HG02840 (cell line): Measurements from ENCODE around the gene TRAF3IP3.

Experiments
- ATAC-seq: cut with Tn5 transposase; IDR thresholded peaks from one replicate; pipeline ENCODE4 v1.9.1; 2021; ENCODE audit warnings: mild to moderate bottlenecking, moderate library complexity, moderate number of reproducible peaks; ENCODE audit not compliant: unreplicated experiment, low FRiP score

The TRAF3IP3 gene

DNA sequence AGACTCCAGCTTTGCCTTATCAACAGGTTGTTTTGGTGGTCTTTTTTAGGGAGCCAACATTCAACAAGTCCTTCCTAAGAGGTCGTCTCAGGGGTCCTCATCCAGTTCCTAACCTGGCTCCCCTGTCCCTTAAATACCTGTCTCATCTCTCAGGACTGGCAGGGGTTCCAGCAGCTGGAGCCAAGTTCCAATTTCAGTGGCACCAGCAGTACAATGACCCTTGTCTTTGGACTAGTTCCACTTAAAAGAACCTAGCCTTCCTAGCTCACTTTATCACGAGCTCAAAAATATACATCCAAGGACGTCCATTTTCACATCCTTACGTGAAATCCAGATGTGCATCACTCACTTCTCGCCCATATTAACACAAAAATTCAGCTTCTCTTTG lies 18.7 kb upstream of the TRAF3IP3 start:
- ATAC-seq, result no peak

DNA sequence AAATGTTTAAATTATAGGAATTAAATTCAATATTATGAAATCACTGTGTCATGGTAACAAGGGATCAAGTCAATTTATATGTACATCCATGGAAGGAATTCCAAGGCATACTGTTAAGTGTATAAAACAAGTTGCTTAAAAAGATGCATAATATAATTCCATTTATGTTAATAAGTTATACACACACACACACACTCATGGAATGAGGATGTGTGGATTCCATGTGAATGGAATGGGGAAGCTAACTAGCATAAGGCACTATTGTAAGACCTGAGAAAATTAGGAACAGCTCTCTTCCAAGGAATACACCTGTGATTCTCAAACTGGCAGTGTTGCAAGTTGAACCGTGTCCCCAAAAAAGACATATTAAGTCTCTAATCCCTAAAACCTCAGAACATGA lies 17.6 kb upstream of the TRAF3IP3 start:
- no peak for ATAC-seq

DNA sequence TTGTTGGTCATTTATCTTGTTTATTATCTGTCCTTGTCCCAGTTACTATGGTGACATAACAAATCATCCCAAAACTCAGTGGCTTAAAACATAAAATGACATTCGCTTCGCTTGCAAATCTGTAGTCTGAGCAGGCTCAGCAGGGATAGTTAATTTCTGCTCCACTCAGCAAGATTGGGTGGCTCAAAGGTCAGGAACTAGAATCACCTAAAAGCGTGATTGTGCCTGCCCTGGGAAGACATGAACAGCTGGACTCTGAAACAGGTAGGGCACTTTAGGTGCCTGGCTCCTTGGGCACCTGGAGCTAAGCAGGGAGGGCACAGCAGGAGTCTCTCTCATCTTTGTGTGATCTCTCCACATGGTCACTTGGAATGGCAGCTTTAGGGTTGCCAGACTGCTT lies 14.7 kb upstream of the TRAF3IP3 start:
- no peak for ATAC-seq

DNA sequence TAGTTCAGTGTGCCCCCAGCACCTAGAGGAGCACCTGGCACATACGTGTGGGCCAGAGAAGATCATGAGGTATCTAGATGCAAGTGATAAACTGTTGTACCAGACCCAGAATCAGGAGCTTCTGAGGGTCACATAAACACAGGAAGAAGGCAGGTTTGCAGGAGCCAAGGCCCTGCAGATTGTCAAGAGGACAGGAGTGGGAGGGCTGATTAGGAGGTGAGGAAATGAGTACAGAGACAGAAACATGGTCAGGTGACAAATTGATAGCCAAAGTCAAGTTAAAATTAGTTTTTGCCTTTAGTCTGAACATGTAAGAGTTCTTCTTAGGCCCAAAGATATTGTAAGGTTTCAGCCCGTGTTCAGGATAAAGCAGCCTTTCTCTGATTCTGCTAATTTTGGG lies 14.0 kb upstream of the TRAF3IP3 start:
- ATAC-seq, result no peak

DNA sequence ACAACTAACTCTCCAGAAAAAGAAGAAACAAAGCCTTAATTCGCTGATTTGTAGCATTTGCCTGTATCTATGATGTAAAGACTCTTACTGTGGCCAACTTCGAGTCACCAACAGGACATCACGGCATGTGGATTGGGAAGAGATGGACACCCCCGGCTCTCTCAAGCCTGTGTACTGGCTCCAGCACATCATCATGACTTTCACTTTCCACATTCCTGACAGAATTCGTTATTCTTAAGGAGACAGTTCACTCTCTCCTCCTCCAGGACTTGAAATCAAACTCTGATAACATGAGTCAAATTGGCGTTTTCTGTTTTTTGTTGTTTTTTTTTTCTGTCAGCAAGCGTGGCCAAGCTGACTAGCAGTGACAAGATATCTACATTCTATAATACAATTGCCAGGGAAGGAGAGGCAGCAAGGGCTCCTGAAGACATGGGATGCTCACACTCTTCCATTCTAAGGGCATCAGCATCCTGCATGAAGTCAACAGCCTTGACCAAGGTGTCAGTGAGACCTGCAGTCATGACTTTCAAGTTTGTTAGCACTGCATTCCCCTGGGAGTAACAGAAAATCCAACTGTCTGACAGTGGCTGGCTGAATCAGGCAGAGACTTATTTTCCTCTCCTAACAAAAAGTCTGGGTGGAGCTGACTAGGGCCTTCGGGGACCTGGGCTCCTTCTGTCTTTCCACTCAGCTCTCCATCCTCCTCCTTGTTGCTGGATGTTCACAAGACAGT lies 13.3 kb upstream of the TRAF3IP3 start:
- ATAC-seq, result no peak

DNA sequence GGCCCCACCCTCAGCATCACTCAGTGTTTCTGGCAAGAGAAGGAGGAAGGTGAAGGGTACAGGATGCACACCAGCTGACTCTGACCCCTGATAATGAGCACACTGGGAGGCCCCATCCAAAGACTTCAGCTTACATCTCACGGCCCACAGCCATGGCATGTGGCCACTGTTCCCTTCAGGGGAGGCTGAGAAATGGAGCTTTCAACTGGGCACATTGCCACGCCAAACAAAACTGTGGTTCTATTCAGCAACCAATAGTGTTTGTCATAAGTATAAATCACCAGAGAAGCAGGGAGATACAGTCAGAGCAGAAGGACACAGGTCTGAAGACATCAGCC lies 12.7 kb upstream of the TRAF3IP3 start:
- no peak for ATAC-seq

DNA sequence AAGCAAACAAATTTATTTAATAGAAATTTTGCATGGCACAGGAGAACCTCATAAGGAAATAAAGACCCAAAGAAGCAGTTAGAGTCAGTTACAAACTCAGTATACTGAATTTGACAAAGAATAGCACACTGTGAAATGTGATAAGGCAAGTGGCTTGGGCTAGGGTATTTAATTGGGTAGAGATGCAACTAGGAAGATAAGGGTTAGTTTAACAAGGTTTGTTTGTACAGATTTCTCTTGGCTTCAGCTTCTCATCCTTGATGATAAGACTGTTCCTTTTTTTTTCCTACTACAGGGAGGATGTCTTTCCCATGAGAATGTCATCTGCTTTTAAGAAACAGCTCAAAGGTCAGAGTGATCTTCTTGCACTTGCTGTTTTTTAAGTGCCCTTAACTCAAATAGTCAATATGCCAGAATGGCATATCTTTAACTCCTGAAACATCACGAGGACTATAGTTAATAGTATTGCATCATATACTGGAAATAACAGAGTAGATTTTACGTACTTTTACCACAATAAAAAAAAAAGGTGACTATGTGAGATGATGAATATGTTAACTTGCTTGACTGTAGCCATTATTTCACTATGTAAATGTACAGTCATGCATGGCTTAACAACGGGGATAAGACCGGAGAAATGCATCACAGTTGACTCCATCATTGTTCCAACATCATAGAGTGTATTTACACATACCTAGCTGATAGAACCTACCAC lies 9.2 kb upstream of the TRAF3IP3 start:
- no peak for ATAC-seq

DNA sequence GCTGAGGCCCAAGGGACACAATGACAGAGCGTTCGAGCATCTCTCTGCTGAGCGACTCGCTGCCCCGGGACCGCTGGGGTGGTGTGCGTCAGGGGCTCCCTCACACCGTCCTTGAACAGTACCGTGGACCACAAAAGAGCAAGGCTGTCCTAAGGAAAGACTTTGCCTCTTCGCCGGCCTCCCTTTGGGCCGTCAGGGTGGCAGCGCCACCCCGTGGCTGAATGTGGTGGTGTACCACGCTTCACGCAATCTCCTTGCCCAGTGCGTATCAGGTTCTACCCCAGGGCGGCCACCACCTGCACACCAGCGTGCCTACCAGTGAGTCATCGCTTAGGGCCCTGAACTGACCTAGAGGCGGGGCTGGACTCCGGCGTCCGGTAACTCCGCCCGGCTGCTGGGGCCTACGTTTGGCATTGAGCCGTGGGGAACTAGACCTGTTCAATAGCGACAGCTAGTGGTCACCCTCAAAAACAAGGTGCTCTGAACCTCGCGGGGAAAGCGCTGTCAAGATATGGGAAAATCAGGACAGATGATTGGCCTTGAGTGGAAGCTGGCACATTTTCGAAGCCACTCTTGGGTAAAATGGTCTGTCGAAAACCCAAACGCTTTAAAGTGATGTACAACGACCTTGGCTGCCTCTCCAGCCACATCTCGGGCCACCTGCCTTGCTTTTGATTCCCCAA lies 8.1 kb upstream of the TRAF3IP3 start:
- ATAC-seq, result peak; percentile 56

DNA sequence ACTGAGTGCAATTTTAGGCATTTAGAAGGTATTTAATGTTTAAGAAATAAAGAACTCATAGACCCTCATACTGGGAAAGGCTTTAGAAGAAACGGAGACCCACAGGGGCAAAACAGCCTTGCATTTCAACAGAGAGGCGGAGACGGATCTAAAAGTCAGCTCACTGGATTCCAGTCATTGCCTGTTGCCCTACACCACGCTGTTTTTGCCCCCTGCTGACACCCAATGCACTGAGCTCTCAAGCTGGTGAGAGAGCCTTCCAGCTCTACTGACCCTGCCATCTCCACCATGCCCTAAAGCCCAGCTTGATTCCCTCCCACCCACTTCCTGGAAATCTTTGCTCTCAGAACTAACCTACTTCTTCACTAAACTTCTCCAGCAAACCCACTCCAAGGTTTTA lies 7.2 kb upstream of the TRAF3IP3 start:
- no peak for ATAC-seq

DNA sequence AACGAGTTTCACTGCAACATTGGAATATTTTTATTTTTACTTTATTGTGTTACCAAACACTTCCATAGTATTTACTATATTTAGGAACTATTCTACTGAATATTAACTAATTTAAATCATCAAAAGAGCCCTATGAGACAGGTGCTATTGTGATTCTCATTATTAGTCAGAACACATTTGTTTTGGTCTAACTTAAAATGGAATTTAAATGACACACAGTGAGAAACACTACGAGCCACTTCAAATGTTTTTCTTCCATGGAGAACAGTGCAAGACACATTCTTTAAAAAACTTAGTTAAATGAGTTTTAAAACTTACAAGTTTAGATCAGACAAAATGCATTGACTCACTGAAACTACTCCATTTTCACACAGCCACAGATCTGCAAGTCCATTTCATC lies 6.6 kb upstream of the TRAF3IP3 start:
- ATAC-seq, result no peak

DNA sequence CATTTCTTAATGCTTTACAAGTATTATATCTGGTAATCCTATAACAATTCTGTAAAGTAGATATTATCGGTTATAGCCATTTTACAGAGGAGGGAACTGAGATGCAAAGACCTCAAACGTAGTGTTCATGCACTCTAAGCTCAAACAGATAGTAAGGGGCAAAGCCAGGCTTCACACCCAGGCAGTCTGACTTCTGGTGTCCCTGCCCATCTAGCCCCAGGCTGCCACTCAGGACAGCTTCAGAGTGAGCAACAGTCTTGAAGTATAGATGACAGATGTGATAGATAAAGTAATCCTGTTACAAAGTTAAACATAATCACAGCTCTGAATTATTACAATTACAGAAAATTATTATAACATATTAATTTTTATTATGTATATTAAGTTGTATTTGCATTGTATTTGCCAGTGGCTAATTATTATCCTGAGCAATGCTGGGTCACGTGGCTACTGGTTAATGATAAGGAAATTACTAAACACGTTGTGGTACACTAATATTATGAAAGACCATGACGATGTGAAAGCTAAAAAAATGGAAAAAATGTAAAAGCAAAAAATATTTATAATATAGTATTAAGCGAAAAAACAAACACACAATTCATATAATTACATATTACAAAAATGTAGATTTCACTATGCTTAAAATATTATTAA lies 6.1 kb upstream of the TRAF3IP3 start:
- ATAC-seq, result no peak

DNA sequence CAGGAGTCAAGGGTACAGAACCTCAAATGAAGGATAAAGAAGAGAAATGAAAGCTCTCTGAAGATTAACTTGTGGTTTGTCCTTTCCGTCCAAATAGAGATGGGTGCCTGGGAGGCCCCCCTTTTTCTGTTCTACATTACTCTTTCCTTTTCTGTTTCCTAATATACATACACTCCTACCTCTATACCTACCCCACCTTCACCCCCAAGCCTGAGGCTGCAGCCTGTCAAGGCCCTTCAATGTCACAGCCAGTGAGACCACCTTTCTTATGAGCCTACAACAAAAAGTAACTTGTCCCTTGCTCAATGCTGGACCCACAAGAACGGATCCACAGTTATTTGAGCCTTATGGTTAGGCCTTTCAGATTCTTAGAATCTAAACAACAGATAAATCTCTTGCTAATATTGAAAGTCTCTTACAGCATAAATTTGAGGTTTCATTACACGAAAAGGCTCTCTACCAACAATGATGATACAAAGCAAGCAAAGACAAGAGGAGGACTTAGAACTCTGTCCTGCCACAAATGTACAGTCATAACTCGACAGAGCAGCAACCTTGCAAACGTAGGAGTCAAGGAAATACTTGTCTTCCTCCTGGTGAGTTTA lies 4.1 kb upstream of the TRAF3IP3 start:
- ATAC-seq, result peak; percentile 45

DNA sequence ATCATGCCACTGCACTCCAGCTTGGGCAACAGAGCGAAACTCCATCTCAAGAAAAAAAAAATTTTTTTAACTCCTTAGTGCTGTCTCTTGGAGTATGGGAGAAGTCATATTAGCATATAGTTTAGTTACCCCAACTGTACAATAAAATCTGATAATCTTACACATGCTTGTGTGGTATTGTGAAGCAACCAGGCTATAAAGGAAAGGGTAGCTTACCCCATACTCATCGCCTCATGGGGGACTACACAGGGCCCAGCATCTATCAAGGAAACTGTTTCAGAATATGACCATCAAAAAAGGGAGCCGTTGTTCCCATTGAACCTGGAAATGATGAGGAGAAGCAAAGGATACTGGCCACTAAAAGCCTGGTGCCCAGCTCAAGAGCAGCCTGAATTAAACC lies 3.0 kb upstream of the TRAF3IP3 start:
- ATAC-seq, result no peak

DNA sequence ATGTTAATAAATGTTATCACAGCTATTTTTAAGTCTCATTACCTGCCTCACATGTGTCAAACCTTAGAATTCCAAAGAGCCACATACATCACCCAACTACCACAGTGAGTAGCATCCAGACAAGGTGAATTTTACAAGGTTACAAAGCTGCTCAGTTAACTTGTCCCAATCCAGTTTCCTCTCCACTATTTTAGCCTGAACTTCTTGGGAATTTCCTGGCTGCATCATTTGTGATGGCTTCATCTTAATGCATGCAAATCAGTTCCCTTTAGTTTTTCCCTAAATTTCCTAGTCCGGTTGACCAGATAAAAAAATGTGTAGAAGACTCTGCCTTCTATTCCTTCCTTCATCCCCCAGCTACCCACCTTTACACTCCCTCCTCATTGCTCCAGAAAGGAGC lies 597 bp upstream of the TRAF3IP3 start:
- no peak for ATAC-seq

DNA sequence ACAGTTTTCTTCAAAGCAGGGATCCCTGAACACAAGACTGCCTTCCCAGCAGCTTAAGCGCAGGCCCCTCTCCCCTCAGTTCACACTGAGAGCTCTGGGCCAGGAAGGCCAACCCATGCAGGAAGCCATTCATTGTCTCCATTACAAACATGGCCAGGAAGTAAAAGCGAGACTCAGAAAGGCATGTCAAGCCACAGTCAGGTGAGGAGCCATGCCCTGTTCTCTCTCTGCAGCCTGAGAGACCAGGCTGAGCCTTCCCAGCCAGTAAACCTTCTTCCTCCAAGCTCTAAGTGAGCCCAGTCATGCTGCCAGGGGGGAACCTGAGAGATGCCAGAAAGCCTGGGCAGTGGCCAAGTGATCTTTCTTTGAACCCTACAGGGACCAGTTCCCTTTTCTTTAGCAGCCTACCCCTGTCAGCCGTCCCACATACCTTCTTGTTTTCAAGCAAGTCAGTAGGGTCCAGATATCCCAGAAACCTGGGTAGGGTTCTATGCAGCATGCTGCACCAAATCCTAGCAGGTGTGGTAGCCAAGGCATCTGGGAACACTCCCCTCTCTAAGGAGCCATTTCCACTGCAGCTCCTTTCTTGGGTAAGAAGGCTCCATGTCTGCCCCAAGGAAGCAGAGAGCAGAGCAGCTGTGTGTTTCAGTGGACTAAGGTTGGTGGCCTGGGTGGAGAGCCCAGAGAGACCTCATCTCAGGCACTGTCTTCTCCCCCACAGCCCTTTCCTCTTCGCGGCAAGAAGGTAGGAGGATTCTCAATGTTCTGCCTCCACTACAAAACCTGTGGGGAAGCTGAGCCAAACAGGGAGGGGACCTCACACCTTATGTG lies 977 bp downstream of the TRAF3IP3 start:
- ATAC-seq, result no peak

DNA sequence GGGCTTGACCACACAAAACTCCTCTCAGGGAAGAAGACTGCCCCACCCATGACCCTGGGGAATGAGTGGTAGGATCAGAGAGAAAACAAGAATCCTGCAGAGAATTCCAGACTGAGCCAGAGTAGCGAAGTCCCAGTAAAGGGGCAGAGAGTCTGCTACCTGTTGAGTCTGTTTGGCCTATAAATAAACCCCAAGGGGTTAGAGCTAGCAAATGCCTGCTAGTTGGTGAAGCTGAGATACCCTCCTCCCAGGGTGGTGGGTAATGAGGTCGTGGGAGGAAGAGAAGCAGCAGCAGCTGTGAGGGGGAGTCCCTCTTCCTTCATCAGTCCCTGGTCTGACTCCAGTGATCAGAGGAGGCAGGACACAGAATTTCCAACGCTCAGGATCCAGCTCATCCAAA lies 2.5 kb downstream of the TRAF3IP3 start:
- no peak for ATAC-seq

DNA sequence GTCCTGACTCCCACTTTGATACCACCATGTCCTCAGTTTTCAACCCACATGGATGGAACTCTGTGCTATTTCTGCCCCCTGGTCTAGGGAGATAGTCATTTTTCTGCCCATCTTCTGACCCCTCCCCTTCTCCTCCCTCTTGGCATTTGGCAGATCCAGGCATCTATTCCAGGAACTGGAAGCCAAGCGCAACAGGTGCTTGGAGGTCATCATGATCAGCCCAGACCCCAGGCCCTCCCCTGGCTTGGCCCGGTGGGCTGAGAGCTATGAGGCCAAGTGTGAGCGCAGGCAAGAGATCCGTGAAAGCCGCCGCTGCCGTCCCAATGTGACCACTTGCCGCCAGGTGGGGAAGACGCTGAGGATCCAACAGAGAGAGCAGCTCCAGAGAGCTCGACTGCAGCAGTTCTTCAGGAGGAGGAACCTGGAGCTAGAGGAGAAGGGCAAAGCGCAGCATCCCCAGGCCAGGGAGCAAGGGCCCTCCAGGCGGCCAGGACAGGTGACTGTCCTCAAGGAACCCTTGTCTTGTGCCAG lies 4.0 kb downstream of the TRAF3IP3 start:
- ATAC-seq, result no peak

DNA sequence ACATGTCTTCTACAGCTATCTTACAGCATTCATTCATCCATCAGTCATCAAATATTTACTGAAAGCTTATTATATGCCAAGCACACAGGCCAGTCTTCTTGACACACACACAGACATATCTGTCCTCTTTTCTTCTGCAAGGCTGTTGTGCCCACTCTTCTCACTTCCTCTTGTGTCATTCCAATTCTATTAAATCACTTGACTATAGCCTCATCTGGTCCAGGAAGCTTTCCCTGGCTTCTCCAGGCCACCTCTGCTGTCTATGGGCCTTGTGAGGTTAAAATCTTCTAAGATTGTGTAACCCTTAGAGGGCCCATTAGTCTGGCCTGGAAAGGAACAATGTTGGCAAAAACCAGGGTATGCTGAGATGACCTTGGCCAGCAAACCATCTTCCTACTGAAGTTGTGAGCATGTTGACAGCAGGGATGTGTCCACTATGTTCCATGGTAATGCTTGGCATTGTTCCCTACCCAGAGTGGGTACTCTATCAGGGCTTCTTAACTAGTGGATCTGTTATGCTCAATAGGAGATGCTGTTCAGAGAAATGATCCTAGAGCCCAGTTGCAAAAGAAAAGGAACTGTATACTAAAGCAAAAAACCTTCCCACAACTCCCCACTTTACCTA lies 5.3 kb downstream of the TRAF3IP3 start:
- no peak for ATAC-seq

DNA sequence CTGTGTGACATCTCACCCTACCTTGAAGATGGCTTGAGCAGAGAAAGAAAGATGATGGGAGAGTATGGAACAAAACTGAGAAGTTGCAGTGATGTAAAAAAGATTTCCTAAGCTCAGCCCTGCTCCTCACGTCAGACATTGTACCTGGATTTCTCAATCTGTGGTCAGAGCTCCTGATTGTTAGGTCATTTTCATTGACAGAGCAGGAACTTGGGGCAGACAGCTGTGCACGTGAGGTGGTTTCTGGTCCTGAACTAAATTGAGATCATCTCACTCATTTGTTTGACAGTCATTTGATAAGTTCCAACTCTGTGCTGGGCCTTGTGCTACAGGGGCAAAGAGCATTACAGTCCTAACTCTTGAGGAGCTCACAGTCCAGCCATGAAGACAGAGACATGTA lies 10.2 kb downstream of the TRAF3IP3 start:
- no peak for ATAC-seq
